ENCODE results near the gene HELZ2. TPM values are rescaled to one million over a fixed set of nuclear protein-coding genes. Genes with fewer than 3 reads are reported as not detected.

Gene HELZ2
- total RNA-seq, 1 experiment from 2014 or later, result 35.2 TPM

DNA sequence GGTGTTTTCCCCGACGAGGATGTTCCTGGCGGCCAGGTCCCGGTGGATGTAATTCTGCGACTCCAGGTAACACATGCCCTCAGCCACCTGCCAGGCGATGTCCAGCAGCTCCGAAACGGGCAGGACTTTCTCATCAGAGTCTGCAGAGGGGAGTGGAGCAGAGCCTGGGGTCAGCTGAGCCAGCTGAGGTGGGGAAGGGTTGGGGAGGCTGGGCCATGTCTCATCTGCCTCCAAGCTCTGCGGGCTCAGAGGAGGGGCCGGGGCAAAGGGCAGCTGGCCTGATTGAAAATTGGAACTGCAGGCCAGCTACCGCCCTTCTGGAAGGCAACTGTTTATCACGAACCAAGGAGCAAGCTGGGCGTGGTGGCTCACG, 43.3 kb downstream of the HELZ2 start:
- Histone ChIP-seq H3K27me3 (replicated peaks; ENCODE audit: control insufficient read depth, insufficient read depth, low read length) (no peaks in the 10 kb centered on the region), H3K4me3 (ENCODE audit: low read depth, low read length) (no peak overlapping the region), H3K9me3 (no peaks in the 10 kb centered on the region), H3K36me3 (ENCODE audit: control insufficient read depth, insufficient read depth, low read length) (no peaks in the 10 kb centered on the region), H3K4me1 (peaks cover 30% of the 10 kb centered on the region)
- ChIA-PET POLR2A (interaction anchor here (0.5 to 2.5 kb wide), 2 partner anchors 10 to 50 kb away, joined by 3 to 21 read pairs; partner anchors contain the start of gene PPDPF), CTCF (interaction anchor here (0.5 to 2.5 kb wide), 5 partner anchors 10 to 548 kb away, joined by 3 to 7 read pairs (median 3); partner anchors contain the start of genes PPDPF, RGS19 and SAMD10)
- DNase-seq, result peak in 1 of 2 experiments; percentile 69
- no peaks in the 10 kb centered on the region for H3K4me1 Mint-ChIP-seq (ENCODE audit: low read depth, unreplicated experiment)
- H3K4me3 Mint-ChIP-seq (ENCODE audit: unreplicated experiment), result no peak overlapping the region
- BruUV-seq (replicated peaks), result no TSS peak
- no peaks in the 10 kb centered on the region for H3K27me3 Mint-ChIP-seq (ENCODE audit: insufficient read depth, unreplicated experiment)
- TF ChIP-seq, protein P1, sequence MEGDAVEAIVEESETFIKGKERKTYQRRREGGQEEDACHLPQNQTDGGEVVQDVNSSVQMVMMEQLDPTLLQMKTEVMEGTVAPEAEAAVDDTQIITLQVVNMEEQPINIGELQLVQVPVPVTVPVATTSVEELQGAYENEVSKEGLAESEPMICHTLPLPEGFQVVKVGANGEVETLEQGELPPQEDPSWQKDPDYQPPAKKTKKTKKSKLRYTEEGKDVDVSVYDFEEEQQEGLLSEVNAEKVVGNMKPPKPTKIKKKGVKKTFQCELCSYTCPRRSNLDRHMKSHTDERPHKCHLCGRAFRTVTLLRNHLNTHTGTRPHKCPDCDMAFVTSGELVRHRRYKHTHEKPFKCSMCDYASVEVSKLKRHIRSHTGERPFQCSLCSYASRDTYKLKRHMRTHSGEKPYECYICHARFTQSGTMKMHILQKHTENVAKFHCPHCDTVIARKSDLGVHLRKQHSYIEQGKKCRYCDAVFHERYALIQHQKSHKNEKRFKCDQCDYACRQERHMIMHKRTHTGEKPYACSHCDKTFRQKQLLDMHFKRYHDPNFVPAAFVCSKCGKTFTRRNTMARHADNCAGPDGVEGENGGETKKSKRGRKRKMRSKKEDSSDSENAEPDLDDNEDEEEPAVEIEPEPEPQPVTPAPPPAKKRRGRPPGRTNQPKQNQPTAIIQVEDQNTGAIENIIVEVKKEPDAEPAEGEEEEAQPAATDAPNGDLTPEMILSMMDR (IDR thresholded peaks at IDR 0.05; ENCODE audit: insufficient read depth in 1 of 2, low read depth in 1 of 2, low read length in 1 of 2, severe bottlenecking in 1 of 2, unreplicated experiment in 1 of 2), result no peak
- intact Hi-C loops (cut with micrococcal nuclease; ENCODE audit: unreplicated experiment), result no loop called here
- no peaks in the 10 kb centered on the region for H3K9me3 Mint-ChIP-seq (ENCODE audit: unreplicated experiment)
- peaks cover 36% of the 10 kb centered on the region for H3K36me3 Mint-ChIP-seq (ENCODE audit: insufficient read depth, unreplicated experiment)
- H3K27ac Mint-ChIP-seq (ENCODE audit: unreplicated experiment), result no peak overlapping the region

DNA sequence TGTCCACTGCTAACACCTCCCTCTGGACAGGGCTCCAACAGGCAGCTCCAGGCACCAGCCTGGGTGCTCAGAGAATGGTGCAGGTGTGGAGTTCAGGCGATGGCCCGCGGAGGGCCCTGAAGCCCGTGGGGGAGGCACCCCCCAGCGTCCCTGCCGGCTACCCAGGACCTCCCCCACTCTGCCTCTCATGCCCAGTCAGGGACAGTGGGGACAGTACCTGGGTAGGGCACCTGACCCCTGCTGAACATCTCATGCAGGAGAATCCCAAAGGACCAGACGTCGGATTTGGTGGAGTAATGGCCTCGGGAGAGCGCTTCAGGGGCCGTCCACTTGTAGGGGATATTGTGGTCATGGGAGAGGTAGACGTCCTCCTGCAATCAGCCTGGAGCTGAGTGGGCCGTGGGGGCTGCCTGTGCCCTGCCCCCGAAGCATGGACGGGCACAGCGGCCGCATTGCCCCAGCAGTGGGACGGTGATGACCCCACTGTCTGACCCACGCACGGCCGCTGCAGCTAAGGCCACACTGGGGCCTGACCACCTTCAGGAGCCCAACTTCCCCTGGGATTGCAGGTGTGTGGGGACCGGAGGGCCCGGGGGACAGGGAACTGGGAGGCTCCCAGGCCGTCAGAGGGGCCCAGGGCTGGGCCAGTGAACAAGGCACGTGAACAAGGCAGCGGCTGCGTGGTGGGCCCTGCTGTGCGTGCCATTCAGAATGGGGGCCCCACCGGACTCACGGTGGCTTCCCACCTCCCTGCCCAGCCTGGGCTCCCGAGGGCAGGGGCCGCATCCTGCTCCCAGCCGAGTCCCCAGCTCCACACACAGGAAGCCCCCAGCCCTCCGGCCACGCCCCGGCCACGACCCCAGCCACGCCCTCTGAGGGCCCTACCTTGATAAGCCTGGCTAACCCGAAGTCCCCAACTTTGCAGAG, 43.9 kb downstream of the HELZ2 start:
- POLR2A ChIA-PET, result interaction anchor here (0.5 to 2.5 kb wide), 4 partner anchors 10 to 335 kb away, joined by 3 to 21 read pairs (median 3); partner anchors contain the start of genes PPDPF and TPD52L2
- Histone ChIP-seq H3K4me1 (peaks cover 27% of the 10 kb centered on the region), H3K36me3 (ENCODE audit: control insufficient read depth, insufficient read depth, low read length) (no peaks in the 10 kb centered on the region), H3K4me3 (ENCODE audit: low read depth, low read length) (no peak overlapping the region), H3K27me3 (replicated peaks; ENCODE audit: control insufficient read depth, insufficient read depth, low read length) (no peaks in the 10 kb centered on the region), H3K9me3 (no peaks in the 10 kb centered on the region)
- Mint-ChIP-seq H3K4me3 (ENCODE audit: unreplicated experiment) (no peak overlapping the region), H3K27ac (ENCODE audit: unreplicated experiment) (no peak overlapping the region), H3K9me3 (ENCODE audit: unreplicated experiment) (no peaks in the 10 kb centered on the region), H3K27me3 (ENCODE audit: insufficient read depth, unreplicated experiment) (no peaks in the 10 kb centered on the region), H3K36me3 (ENCODE audit: insufficient read depth, unreplicated experiment) (peaks cover 42% of the 10 kb centered on the region), H3K4me1 (ENCODE audit: low read depth, unreplicated experiment) (no peaks in the 10 kb centered on the region)
- CTCF ChIA-PET, result interaction anchor here (0.6 to 2.5 kb wide), 5 partner anchors 8 to 450 kb away, joined by 3 to 7 read pairs (median 4); partner anchors contain the start of genes PPDPF, PTK6 and SAMD10
- TF ChIP-seq, protein P1 (IDR thresholded peaks at IDR 0.05; ENCODE audit: insufficient read depth in 1 of 2, low read depth in 1 of 2, low read length in 1 of 2, severe bottlenecking in 1 of 2, unreplicated experiment in 1 of 2), result no peak
- intact Hi-C loops (cut with micrococcal nuclease; ENCODE audit: unreplicated experiment), result no loop called here
- BruUV-seq (replicated peaks), result no TSS peak
- DNase-seq, result no peak

DNA sequence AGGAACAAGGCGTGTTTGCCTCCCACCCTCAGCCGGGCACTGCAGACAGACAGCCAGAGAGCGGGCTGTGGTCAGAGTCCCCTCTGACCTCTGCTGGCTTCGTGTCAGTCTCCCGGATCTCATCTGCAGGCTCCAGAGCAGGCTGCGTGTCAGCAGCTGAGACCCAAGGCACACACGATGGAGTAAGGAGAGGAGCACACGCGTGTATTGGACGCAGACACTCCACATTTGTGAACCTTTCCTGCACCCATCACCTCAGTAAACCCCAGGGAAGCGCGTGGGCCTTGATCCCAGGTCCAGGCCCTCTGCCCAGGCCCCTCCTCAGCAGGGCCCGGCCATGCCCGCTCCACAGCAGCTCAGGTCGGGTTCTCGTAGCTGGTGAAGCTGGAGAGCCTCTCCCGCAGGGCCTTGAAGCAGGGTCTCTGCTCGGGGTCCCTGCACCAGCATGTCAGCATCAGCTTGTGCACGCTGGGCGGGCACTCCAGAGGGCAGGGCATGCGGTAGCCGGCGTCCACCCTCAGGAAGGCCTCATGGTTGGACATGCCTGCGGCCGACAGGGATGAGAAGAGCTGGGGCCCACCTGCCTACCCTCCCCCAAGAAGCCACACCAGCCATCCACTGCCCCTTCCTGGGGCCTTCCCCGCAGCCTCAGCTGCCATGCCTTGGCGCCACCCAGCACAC, 44.7 kb downstream of the HELZ2 start:
- no peak for DNase-seq
- Mint-ChIP-seq H3K27ac (ENCODE audit: unreplicated experiment) (no peak overlapping the region), H3K36me3 (ENCODE audit: insufficient read depth, unreplicated experiment) (peaks cover 50% of the 10 kb centered on the region), H3K9me3 (ENCODE audit: unreplicated experiment) (no peaks in the 10 kb centered on the region), H3K27me3 (ENCODE audit: insufficient read depth, unreplicated experiment) (no peaks in the 10 kb centered on the region), H3K4me1 (ENCODE audit: low read depth, unreplicated experiment) (no peaks in the 10 kb centered on the region), H3K4me3 (ENCODE audit: unreplicated experiment) (no peak overlapping the region)
- POLR2A ChIA-PET, result interaction anchor here (0.5 to 2.5 kb wide), 7 partner anchors 9 to 1245 kb away, joined by 3 to 21 read pairs (median 8); partner anchors contain the start of genes HELZ2, PPDPF and TPD52L2
- CTCF ChIA-PET, result interaction anchor here (0.6 to 2.5 kb wide), 5 partner anchors 8 to 450 kb away, joined by 3 to 7 read pairs (median 4); partner anchors contain the start of genes PPDPF, PTK6 and SAMD10
- BruUV-seq (replicated peaks), result no TSS peak
- H3K9me3 ChIP-seq, result no peaks in the 10 kb centered on the region
- no peaks in the 10 kb centered on the region for H3K36me3 ChIP-seq (ENCODE audit: control insufficient read depth, insufficient read depth, low read length)
- TF ChIP-seq, protein P1 (IDR thresholded peaks at IDR 0.05; ENCODE audit: insufficient read depth in 1 of 2, low read depth in 1 of 2, low read length in 1 of 2, severe bottlenecking in 1 of 2, unreplicated experiment in 1 of 2), result no peak
- no peaks in the 10 kb centered on the region for H3K27me3 ChIP-seq (replicated peaks; ENCODE audit: control insufficient read depth, insufficient read depth, low read length)
- intact Hi-C loops (cut with micrococcal nuclease; ENCODE audit: unreplicated experiment), result no loop called here
- H3K4me3 ChIP-seq (ENCODE audit: low read depth, low read length), result no peak overlapping the region
- peaks cover 19% of the 10 kb centered on the region for H3K4me1 ChIP-seq
